DMS 273 (cell line): ENCODE data around the gene ANXA1.

Experiments used
- DNase-seq: peaks from one replicate; lab custom pipeline; 2025; ENCODE audit not compliant: unreplicated experiment; lab: John Stamatoyannopoulos, UW

Gene ANXA1

DNA sequence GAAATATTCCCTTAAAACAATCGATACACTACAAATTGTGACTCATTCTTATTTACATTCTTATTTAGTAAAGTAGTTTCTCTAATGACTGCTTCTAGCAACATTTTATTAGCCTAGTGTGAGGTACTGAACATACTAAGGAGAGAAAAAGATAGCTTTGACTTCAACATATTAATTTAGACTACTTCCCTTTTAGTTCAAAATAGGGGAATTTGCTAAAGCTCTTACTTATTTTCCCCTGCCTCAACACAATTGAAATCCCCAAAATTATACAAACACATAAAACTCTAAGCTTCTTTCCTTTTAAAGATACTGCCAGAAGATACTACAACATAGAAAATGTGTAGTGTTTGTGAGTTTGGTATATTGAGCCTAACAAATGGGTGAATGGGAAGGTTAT, 55.2 kb downstream of the ANXA1 start:
- DNase-seq: no peak

DNA sequence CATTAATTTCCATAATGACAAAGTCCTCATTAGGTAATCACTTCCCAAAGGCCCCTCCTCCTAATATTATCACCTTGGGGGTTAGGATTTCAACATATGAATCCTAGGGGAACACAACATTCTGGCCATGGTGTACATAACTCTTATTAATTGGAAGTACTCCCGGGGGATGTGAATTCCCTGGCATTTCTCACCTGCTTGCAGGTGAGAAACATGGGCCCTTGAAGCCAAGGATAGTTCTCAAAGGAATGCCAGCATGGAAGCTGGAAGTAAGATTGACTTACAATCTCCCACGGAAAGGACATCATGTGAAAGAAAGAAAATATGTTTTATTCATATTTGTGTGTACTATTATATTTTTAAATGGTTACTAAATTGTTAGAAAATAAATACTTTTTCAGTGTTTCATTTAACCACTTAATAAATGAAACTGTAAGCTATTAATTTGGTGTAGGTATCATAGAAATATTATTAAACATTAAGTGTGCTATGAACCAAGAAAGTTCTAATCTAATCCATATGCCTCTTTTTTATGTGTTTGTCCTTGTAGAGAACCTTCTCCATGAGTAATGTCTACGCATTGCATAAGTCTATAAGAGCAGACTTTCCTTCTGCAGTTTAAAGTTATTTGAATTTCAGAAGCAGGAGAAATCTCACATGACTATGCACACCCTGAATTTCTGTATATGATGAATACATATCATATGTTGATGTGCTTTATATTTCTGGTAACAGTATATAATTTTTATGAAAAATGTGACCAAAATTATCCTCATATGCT, 59.4 kb downstream of the ANXA1 start:
- no peak for DNase-seq

DNA sequence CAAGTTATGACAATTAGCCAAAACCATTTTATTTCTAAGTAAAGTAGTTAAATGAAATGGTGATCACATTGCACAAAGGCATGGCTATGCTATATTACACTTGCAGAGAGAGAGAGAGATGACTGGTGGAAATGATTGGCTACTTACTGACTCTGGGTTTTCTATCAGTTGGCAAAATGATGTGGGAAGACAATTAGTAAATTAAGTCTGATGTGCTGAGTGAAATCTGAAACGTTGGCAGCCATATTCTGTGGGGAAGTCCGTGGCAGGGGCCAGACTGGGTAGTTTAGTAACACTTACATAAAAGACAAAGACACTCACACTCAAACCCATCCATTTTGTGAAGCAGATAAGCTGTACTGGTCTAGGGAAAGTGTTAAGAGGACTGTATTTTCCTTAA, 61.6 kb downstream of the ANXA1 start:
- no peak for DNase-seq

DNA sequence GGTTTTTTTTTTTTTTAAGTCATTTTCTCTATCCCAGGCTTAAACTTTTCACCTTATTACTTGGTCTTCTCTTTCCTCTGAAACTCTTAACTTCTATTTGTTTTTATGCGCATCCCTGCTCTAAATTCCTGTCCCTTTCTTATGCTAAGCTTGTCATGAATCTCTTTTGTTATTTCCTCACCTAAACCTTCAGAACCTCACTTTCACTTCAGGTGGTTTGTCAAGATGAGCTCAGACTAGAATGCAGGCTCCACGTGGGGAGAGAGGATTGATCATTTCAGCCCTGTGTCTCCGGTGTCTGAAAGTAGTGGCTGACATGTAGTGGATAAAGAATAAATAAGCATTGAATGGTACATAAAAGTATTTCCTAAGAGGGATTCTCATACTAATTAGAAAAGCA, 63.6 kb downstream of the ANXA1 start:
- DNase-seq: no peak

DNA sequence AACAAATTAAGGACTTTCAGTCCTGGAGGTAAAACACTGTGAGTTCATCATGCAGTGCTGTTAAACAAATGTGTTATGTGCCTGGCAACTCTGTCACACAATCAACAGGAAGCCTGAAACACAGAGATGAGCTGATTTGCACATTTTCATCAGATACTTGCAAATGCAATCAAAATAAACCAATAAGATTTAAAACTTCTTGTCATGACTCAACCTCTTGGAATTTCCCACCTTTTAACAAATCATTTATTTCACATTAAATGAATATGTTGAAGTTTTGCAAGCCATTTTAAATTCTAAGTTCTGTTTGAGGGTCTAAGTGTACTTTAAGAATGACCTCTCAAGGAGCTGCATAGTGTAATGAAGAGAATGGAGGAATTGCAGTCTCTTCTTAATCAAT, 64.4 kb downstream of the ANXA1 start:
- no peak for DNase-seq
